K562 (cell line): ENCODE measurements around the gene SLC7A11. TPM values are rescaled to one million over a fixed set of nuclear protein-coding genes. Genes with fewer than 3 reads are reported as not detected.

Experiments used
- ADNP ChIP-seq: fragments of 200-800 bp; sonication (Bioruptor generic); IDR thresholded peaks from 2 replicates; pipeline ENCODE4 v1.6.1; 2016; ENCODE audit warnings: missing genetic modification characterization, missing compliant biosample characterization
- EP300 ChIP-seq: IDR thresholded peaks from 2 replicates; pipeline ENCODE4 v1.6.1; 2012; ENCODE audit warnings: low read length, improper control_type of control experiment
- HDAC2 ChIP-seq: fragments of 450-650 bp; IDR thresholded peaks from 2 replicates; pipeline ENCODE4 v1.6.1; 2016; ENCODE audit warnings: mild to moderate bottlenecking
- KDM5B ChIP-seq: fragments of 200-600 bp; sonication (generic); IDR thresholded peaks from 2 replicates; pipeline ENCODE4 v1.6.1; 2012; ENCODE audit warnings: low read depth, mild to moderate bottlenecking, moderate library complexity, low read length, control low read depth, inconsistent platforms; ENCODE audit not compliant: insufficient replicate concordance
- NR4A1 ChIP-seq, 2 experiments: fragments of 250-450 bp in 1 of 2; fragments of 450-650 bp in 1 of 2; sonication (Bioruptor Pico) in 1 of 2; IDR thresholded peaks; 2 replicates each; pipeline versions ENCODE4 v1.4.0 to v1.6.1; 2016 to 2020; ENCODE audit warnings: mild to moderate bottlenecking in 2 of 2, missing compliant biosample characterization in 1 of 2, missing genetic modification characterization in 1 of 2, moderate library complexity in 1 of 2
- PML ChIP-seq: IDR thresholded peaks from 2 replicates; pipeline ENCODE4 v1.6.1; 2012; ENCODE audit warnings: low read length, inconsistent platforms
- POLR2G ChIP-seq: fragments of 200-400 bp; formaldehyde crosslinking; IDR thresholded peaks from 2 replicates; pipeline ENCODE4 v1.6.1; 2017; ENCODE audit warnings: low read depth, mild to moderate bottlenecking, antibody characterized with exemption, low read length, moderate library complexity
- RFX5 ChIP-seq: IDR thresholded peaks from 2 replicates; pipeline ENCODE4 v1.6.1; 2011; ENCODE audit warnings: low read depth, mild to moderate bottlenecking, improper control_type of control experiment, low read length
- ZBTB49 ChIP-seq: sonication (generic); formaldehyde crosslinking; IDR thresholded peaks from 2 replicates; pipeline ENCODE4 v1.8.0; 2022; ENCODE audit warnings: missing genetic modification reagents, mild to moderate bottlenecking, borderline replicate concordance
- ZNF133 ChIP-seq: fragments of 250-450 bp; sonication (Bioruptor Pico); IDR thresholded peaks from 2 replicates; pipeline ENCODE4 v1.4.0; 2020; ENCODE audit warnings: mild to moderate bottlenecking
- ZNF318 ChIP-seq, 2 experiments: fragments of 450-650 bp; IDR thresholded peaks; 2 replicates each; pipeline ENCODE4 v1.6.1; 2016; ENCODE audit warnings: mild to moderate bottlenecking in 2 of 2, borderline replicate concordance in 1 of 2, low read depth in 1 of 2, moderate library complexity in 1 of 2
- ZNF395 ChIP-seq: fragments of 200-800 bp; sonication (Bioruptor generic); IDR thresholded peaks from 2 replicates; pipeline ENCODE4 v1.6.1; 2017; ENCODE audit warnings: missing genetic modification characterization, missing compliant biosample characterization
- polyA plus RNA-seq, 8 experiments: library from polyadenylated mRNA; depleted of rRNA in 4 of 8; stranded (reverse) in 5 of 8; unstranded in 3 of 8; fragments of >200 nt; fragmentation: Nextera tagmentation in 2 of 8; fragmentation: Illumina TruSeq in 1 of 8; extraction: Ambion mirVana in 2 of 8; extraction: Trizol in 1 of 8; gene quantifications; 2 replicates each; pipeline versions ENCODE4 v1.2.1 to v1.2.3, GENCODE V29; 2011 to 2014; ENCODE audit warnings: inconsistent platforms in 1 of 8, missing spikeins in 1 of 8
- total RNA-seq, 7 experiments: library from RNA; depleted of rRNA in 6 of 7; stranded (reverse); fragments of >200 nt in 6 of 7; fragmentation: Illumina TruSeq in 2 of 7; extraction: Trizol in 2 of 7; gene quantifications; 2 replicates each; pipeline versions ENCODE4 v1.2.1 to v1.2.3, GENCODE V29; 2011 to 2021; ENCODE audit warnings: low replicate concordance in 1 of 7
- TF ChIP-seq, protein P1 (sequence below), 2 experiments: fragments of 450-650 bp; IDR thresholded peaks; 2 replicates each; pipeline ENCODE4 v1.6.1; 2016

The SLC7A11 gene
- total and polyA plus RNA-seq, 9 of the 15 experiments (the other 6 are each of a cell fraction or from before 2014, with no cell fraction given) = 4.5 to 26.1 (median 13.5) TPM

DNA sequence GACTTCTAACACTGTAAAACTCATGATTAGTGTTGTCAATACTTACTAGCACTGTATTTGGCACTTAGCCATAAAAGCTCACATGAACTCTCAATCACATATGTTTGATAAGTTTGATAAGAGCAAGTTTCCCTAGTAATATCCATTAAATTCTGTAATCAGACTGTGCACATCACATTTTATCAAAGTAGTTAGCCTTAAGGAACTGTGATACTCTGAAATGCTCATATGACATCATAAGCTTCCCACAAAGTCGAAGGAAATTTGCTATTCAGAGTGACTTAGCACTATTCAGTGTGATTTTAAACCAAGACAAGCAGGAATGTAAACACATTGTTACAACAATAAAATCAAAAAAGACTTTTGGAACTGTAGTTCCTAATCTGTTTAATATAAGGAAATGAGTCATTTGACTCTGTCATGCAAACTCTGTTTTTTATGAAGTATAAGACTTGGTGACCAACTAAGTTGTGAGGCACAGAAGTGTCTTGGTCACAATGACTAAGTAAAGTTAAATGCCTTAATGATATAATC, 6.7 kb downstream of the SLC7A11 start (continued):
- TF ChIP-seq RFX5 = no peak
- peak in 1 of 2 experiments; percentile 77; a peak in 2 of 4 replicates for TF ChIP-seq ZNF318 (IDR thresholded peaks at IDR 0.05; ENCODE audit: borderline replicate concordance in 1 of 2, low read depth in 1 of 2)
- TF ChIP-seq HDAC2 = peak; percentile 87
- TF ChIP-seq NR4A1 (CRISPR knock-in tag; IDR thresholded peaks at IDR 0.05) = no peak
- no peak for TF ChIP-seq NR4A1 (tag; IDR thresholded peaks at IDR 0.05)
- TF ChIP-seq, protein P1, sequence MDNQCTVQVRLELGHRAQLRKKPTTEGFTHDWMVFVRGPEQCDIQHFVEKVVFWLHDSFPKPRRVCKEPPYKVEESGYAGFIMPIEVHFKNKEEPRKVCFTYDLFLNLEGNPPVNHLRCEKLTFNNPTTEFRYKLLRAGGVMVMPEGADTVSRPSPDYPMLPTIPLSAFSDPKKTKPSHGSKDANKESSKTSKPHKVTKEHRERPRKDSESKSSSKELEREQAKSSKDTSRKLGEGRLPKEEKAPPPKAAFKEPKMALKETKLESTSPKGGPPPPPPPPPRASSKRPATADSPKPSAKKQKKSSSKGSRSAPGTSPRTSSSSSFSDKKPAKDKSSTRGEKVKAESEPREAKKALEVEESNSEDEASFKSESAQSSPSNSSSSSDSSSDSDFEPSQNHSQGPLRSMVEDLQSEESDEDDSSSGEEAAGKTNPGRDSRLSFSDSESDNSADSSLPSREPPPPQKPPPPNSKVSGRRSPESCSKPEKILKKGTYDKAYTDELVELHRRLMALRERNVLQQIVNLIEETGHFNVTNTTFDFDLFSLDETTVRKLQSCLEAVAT (IDR thresholded peaks at IDR 0.05) = no peak; a peak in 1 of 4 replicates
- peak; percentile 46 for TF ChIP-seq ADNP
- TF ChIP-seq ZNF133 (CRISPR knock-in tag) = no peak
- peak; percentile 78; the same call in 1 of the 2 replicates for TF ChIP-seq EP300
- TF ChIP-seq ZBTB49 = no peak
- TF ChIP-seq ZNF395 (CRISPR knock-in tag) = peak; percentile 62; the same call in 1 of the 2 replicates
- 0 out of 2 replicates have a peak, but pooled peaks have one; percentile 32 for TF ChIP-seq PML
- TF ChIP-seq POLR2G = 0 out of 2 replicates have a peak, but pooled peaks have one; percentile 27
- TF ChIP-seq KDM5B = no peak
